Brain pericyte (primary cell): Measurements from ENCODE around the gene TMEM114.

Experiments used
- DNase-seq: peaks from one replicate; pipeline ENCODE4 v3.0.0-alpha.2; 2012; ENCODE audit warnings: low read depth, low spot score

TMEM114 gene

DNA sequence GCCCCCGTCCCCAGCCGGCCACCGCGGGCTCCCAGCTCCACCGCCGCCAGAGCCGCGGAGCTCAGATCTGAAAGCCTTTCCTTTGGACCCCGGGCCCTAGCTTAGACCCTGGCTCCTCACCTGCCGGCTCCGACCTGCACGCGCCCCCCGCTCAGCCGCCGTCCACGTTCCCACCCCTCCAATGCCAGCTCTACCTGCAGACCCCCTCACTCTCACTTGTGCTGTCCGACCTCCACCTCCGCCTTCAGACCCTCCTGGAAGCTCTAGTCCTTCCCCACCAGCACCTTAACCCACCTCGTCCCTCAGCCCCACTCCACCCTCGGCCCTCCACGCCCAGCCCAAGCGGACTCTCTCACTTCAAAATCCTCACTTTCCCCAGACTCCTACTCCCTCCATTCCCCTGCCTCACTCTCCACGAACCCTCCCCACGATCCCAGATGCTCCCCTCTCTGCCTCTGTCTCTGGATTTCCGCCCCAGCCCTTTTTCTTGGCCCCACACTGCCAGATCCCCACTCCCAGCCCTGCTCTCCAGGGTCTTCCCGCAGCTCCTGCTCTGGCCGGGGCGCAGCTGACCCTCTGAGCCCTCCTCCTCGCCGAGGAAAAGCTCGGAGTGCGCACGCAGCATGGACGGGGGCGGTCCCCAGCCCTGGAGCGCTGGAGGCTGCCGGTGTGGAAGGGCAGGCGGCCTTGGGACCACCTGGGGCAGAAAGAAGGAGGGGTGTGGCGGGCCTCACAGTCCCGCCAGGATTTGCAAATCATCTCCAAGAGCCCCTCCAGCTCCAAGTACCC is at the start of gene TMEM114:
TSS of gene TMEM114 (minus strand) at position 612 of the 789 bp plus-strand sequence. CDS start 673 bp downstream, outside the sequence.
- DNase-seq = no peak

DNA sequence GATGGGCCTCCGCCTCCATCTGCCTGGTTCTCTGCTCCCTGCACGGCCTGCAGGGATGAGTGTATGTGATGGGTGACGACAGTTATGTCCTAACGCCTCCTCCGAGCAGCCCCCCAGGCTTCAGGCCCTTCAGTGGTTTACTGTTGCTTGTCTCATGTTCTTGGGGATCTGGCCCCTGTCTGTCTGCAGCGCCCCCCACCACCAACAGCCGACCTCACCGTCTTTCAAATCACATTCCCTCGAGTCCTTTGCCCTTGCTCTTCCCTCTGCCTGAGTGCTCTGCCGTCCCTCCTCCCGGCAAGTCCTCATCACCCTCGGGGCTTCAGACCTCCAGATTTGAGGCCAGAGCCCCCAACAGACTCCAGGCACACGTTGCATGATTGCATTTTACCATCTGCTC is 49.4 kb upstream of the TMEM114 start:
- DNase-seq = no peak

DNA sequence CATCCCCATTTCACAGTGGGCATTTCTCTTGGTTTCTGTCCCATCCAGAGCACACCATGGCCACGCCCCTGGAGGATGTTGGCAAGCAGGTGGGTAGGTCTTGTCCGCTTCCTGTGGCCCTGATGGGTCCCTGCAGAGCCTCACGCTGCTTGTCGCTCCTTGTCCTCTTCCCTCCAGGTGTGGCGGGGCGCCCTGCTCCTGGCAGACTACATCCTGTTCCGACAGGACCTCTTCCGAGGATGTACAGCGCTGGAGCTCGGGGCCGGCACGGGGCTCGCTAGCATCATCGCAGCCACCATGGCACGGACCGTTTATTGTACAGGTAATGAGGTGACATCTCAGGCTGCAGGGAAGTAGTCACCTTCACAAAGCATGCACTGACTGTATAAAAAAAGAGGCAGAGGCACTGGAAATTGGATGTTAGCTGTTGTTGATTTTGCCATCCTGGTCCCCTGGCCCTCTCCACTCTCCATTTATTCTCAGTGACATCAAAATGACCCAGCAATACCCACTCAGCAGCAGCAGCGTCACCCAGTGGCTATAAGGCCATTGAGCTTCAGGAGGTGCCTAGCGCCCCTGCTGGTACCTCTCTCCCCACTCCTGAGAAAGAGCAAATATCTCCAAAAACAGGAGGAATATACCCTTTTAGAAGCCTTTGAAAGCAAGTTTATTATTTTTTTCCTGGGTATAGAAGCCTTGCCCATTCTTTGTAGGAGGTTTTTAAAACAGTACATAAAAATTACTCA is 44.9 kb upstream of the TMEM114 start:
- no peak for DNase-seq

DNA sequence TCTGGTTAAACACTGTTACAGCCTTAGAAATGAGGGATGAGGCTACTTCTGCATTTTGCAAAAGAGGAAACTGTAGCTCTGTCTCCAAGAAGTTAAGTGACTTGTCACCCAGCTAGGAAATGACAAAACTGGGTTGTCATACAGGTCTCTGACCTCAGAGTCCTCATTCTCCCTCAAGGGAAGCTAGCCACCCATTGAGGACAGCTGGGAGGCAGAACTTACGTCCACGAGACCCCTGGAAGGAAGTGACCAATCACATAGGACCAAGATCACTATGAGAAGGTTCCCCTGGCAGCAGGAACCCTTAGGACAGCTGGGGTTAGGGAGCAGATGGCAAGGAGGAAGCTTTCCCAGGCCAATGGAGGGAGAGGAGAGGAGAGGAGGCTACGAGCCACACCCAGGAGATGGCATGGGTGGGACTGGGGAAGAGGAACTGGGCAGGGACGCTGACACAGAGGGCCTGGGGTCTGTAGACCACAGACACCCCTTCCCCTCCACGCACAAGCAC is 42.4 kb upstream of the TMEM114 start:
- DNase-seq = no peak

DNA sequence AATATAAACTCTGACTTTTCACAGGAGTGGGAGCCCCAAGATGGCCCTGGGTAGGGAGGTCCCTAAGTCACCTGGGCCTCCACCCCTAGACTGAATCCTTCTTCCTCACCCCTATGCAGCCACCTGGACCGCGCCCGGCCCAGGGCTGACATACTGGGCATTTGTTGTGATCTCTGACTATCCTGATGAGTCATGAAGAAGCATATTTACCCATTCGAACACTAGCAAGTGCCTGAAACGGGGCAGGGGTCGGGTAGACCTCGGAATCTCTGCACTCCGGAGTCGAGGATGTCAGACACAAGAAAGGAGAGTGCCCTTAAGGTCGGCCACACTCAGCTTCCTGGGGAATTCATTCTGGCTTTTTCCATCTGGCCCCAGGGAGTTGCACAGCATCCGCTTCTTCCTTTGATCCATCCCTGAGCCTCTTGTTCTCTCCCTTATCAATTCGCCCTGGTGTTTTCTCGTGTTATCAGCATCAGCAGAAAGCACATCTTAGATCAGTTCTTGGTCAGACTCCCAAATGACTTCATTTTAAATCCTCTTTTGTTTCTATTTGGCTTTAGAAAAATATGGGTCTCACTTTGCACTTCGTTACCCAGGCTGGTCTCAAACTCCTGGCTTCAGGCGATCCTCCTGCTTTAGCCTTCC is 41.6 kb upstream of the TMEM114 start:
- DNase-seq = no peak

DNA sequence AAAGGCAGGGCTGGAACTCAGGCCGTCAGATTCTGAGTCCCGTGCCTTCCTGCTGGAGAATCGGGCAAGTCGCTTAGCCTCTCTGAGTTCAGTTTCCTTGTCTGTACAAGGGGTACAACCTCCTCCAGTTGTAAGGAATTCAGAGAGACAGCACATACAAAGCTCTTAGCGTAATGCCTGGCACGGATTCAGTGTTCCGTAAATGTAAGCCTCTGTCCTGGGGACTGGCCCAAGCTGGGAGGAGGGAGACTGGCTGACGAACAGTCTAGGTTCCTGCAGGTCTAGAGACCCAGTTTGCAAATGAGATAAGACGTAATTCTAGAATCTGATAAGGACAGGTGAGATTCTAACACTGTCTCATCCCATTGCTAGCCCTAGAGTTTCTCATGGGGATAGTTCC is 41.1 kb upstream of the TMEM114 start:
- DNase-seq = no peak

DNA sequence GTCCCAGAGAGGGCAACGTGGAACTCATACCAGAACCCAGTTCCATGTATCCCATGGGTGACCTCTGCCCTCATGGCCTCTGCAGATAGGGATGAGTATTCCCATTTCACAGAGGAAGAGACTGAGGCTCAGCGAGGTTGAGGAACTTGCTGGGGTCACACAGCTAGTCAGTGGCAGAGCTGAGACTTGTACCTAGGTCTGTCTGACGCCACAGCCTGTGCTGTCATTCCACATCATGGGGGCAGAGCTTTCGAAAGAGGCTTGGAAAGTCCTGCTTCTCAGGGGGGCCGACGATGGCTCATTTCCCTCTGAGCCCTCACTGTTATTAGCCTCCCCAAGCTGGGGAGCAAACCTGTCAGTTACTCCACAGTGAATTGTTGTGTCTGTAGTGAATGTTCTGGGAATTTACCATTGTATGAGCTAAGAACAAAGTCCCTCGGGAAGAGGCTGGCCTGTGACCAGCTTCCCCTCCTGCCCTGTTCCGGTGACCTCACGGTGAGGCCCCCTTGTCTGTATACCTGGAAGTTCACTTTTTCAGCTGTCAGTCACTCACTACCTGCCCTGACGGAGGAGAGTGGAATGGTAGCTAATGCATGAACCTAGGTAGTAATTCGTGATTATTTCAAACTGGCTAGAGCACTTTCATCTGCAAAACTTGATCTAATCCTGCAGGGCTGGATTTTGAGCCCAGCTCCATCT is 40.1 kb upstream of the TMEM114 start:
- DNase-seq = no peak

DNA sequence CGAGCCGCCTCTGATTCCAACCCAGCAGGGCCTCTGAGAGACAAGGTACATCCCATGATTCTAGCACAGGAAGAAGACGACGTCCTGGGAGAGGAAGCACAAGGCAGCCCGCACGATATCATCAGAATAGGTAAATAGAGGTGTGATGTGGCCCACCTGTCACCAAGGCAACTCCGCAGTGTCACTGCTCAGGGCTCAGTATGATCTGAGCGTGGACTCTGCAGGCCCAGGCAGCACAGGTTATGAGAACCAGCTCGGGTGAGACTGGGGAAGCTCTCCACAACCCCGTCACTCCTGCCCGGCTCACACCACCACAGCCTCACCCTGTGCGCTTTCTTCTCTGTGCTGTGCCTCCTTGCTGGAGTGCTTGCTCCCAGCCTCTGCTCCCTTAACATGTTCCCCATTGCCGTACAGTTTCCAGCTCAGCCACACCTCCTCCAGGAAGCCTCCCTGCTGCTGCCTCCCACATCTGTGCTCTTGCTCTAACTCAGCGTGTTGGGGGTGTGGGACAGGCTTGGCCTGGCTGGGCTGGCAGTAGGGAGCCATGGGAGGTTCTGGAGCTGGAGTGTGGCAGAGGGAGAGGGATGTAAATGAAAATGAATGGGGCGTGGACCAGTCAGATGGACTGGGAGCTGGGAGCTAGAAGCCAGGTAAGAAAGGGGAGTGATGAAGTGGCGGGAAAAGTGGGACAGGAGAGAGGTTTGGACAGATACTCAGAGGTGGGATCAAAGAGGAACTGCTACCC is 38.8 kb upstream of the TMEM114 start:
- DNase-seq = no peak

DNA sequence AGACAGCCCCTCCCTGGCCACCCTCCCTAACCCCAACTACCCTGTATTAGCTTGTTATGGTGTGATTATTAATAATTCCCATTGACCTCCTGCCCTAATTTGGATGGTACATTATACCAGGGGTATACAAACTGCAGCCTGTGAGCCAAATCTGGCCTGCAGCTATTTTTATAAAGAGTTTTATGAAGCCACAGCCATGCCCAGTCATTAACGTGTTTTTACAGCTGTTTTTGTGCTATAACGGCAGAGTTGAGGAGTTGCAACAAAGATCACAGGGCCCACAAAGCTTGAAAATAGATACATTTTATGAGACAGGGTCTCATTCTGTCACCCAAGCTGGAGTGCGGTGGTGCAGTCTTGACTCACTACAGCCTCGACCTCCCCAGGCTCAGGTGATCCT is 37.1 kb upstream of the TMEM114 start:
- no peak for DNase-seq

DNA sequence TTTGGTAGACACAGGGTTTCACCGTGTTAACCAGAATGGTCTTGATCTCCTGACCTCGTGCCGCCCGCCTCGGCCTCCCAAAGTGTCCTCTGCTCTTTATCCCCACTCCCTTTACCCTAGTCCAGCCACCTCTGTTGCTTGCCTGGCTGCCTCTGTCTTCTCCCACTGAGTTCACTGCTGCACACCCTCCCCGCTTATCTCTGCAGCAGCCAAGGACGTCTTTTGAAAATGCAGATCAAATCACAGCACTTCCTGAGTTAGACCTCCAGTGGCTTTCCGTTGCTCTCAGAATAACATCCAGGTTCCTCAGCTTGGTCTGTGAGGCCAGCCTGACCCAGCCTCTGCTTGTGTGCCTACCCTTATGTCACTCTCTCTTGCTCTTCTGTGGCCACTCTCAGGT is 36.6 kb upstream of the TMEM114 start:
- DNase-seq = no peak

DNA sequence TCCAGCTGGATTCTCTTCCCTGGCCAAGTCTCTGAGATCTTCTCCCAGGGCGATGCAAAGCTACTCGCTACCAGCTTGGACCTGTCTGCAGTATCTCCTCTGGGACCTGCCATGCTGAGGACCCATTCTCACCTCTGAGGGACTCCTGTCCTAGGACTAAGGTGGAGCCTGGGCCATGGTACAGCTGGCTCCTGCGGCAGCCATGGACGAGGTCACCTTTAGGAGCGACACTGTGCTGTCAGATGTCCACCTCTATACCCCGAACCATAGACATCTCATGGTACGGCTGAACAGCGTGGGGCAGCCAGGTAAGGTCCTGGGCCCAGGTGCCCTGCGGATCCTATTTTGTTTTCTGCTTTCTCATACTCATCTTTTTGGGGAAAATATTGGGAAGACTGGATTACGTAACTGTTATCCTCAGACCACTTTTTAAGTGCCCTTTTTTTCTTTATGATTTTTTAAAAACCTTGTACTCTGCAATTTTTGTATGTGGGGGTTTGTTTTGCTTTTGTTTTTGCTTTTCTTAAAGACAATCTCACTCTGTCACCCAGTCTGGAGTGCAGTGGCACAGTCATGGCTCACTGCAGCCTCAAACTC is 35.3 kb upstream of the TMEM114 start:
- no peak for DNase-seq

DNA sequence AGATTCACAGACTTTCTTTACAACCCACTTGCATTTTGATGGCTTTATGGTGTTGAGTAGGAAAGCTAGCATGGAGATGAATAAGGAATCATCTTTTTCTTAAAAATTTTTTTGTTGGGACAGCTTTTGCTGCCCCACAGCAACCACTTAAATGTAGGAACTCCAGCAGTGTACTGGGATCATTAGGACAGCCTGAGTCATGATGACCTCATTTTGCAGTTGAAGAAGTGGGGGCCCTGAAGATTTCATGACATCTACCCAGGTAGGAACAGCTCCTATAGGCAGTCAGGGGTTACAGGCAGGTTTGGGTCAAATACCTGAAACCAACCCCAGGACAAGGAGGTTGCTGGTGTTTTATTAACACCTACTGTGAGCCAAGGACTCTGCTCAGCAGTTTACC is 33.3 kb upstream of the TMEM114 start:
- no peak for DNase-seq

DNA sequence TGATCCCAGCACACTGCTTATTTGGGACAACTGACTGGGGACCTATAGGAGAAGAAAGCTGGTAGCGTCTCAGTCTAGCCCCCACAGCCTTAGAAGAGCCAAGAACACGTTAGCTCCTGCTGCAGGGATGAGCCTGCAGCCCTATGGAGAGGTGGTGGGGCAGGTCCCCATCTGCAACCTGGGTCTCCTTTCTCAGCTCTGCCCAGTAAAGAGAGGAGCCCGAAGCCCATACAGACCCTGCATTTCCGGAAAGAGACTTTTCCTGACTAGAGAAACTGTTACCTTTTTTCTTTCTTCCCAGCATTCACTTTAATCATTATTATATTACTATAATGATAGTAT is 32.0 kb upstream of the TMEM114 start:
- no peak for DNase-seq

DNA sequence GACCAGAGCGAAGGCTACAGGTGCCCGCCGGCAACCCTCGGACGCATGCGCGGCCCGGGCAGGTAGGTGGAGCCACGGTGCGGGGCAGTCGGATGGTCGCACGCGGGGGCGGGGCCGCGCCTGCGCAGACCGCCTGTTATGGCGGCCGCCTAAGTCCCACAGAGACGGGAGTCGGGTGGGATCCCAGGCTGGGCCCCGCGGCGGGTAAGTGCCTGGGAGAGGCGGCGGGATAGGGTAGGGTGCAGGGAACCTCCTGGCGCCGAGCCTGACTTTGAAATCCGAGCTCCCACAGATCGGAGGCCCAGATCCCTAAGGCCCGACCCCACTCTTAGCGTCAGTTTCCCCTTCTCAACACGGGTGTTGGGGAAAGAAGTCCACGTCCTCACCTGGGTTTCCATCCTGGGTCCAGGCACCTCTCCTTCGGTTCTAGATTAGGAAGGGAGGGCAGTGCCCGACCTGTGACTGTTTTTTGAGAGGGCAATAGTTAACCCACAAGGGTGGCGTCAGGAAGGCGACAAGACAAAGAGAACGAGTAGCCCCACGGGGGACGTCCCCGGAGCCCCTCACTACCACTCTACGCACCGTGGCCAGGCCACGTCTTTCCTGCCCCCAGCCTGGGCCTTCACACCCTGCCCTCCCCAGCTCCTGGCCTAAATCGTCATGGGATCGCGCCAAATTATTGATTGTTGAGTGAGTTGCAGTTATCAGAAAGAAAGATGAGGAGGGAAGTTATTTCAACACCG is 31.4 kb upstream of the TMEM114 start, which contains the start of gene METTL22:
TSS of gene METTL22 (plus strand) at position 127 of the 743 bp plus-strand sequence. CDS start 3,968 bp downstream, outside the sequence.
- DNase-seq = peak; percentile 57

DNA sequence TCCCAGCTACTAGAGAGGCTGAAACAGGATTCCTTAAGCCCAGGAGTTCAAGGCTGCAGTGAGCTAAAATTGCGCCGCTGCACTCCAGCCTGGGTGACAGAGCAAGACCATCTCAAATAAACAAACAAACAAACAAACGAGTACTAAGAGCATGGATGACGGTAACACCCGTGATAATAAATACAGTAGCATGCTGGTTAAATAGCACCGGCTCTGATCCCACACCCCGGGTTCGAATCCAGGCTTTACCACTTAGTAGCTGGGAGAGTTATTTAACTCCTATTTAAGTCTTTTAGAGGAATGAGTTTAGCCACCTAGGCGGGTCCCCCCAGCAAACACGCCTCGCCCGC is 30.9 kb upstream of the TMEM114 start:
- DNase-seq = no peak

DNA sequence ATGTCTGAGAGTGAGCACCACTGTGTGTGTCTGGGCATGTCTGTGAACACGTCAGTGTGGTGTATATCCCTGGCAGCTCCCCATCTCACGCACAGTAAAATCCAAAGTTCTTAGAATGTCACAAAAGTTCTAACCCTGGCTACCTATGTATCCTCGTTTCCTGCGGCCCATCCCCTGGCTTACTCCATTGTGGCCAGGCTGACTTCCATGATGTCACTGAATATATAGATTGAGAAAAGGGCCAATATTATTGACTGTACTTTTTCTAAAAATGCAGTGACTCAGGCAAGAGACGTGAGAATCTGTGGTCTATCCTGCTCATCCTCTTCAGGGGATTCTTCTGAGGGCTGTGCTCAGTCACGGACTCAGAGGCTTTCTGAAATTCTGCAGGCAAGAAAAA is 30.2 kb upstream of the TMEM114 start:
- DNase-seq = no peak

DNA sequence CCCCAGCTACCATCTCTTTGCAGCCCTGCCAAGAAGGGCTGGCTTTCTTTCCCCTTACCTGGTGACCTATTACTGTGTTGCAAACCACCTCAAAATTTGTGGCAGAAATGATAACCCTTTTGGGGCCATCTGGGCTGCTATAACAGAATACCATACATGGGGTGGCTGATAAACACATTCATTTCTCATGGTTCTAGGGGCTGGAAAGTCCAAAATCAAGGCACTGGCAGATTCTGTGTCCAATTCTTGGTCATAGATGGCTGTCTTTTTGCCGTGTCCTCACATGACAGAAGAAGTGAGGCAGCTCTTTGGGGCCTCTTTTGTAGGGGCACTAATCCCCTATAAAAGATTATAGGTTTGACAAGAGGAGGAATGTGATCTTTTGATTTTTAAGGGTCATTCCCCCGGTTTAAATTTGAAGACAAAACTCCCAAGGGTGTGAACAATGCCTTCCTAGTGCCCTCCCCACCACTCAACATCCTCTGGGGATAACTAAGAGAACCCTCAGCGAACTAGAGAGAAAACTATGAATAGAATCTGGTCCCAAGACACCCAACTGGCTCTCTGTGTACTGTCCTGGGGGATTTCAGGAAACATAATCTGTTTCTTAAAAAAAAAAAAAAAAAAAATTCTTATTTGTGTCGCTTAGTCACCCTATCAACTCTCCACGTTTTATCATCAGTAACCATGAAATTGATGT is 29.5 kb upstream of the TMEM114 start:
- no peak for DNase-seq

DNA sequence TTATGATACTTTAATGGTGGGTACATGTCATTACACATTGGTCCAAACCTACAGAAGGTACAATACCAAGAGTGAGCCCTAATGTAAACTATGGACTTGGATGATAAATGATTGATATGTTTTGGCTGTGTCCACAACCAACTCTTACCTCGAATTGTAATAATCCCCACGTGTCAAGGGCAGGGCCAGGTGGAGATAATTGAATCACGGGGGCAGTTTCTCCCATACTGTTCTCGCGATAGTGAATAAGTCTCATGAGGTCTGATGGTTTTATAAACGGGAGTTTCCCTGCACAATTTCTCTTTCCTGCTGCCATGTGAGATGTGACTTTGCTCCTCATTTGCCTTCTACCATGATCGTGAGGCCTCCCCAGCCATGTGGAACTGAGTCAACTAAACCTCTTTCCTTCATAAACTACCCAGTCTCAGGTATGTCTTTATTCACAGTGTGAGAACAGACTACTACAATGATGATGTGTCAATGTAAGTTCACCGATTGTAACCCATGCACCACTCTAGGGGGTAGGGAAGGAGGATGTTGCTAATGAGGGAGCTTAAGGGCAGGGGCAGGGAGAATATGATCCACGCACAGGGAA is 24.2 kb upstream of the TMEM114 start:
- DNase-seq = no peak
